ENCODE results near the gene EPS8L1.

DNA sequence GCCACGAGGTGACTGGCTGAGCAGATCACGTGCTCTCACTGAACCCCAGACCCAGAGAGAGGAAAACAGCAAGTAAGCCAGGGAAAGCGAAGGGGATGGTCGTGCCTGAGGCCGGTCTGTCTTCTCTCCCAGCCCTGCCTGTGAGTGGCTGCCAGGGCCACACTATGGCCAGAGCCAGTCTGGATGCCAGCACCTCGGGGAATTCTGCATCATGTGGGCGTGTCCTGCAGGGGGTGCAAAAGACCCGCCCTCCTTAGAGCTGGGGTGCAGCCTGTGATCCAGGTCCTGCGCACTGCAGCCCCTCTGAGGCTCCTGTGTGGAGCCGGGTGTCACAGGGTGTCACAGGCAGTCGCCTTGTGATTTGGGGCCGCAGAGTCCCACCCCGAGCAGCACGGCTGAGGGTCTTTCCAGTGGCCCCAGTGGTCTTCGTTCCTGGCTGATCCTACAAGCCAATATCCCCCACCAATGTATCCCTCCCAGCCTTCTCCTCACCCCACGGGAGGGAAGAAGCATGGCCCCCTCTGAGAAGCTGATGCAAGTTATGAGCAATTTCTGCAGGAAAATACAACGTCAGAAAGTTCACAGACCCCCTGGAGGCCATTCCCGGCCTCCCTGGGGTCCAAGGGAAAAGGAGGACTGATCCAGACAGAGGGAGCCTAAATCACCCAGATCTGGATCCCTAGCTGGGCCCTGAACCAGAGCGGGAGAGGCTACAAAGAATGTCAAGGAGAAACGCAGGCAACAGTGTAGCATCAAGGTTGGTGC, 34.0 kb downstream of the EPS8L1 start:
- no peak for TF ChIP-seq EZH2 (IDR thresholded peaks at IDR 0.05; ENCODE audit: low read depth)
- TF ChIP-seq CTCF (conservative IDR thresholded peaks at IDR 0.05): no peak

All from PC-9 (cell line).